HL-60/S4 treated with phorbol 12-myristate 13-acetate at 8.2 ng/mL for 4 days and 3 days (cell line): Measurements from ENCODE around the gene GTF2IRD2.
"Not testable (repeated sequence)": the region's sequence is repeated elsewhere in the genome, so short reads cannot be mapped to it uniquely, and the experiment has no call there.

Experiments
- in situ Hi-C: fragments of 300-500 bp; cut with MboI; formaldehyde crosslinking; loops from 2 replicates; pipeline ENCODE4 v1.15.0; 2022; ENCODE audit warnings: low sequenced_read_pairs

GTF2IRD2 gene

GRCh38 chr7:74788369-74789150 is 62.8 kb downstream of the GTF2IRD2 start:
- in situ Hi-C loops, result not testable (repeated sequence)

DNA sequence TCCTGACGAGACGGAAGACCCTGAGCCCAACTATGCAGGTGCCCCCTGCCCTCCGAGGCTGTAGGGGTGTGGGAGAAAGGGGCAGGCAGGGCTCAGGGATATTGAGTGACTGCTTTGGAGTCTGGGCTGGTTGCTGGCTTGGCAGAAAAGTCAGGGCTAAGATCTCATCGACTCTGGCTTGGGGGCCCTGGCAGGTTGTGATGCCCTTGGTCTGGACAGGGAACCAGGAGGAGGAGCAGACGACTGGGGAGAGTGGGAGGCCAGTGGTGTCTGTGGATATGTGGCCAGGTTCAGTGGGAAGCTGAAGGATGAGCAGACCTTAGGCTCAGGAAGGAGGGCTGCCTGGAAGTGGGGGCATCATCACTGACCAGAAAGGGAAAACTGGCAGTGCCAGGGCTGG is 67.8 kb downstream of the GTF2IRD2 start:
- in situ Hi-C loops, result not testable (repeated sequence)

DNA sequence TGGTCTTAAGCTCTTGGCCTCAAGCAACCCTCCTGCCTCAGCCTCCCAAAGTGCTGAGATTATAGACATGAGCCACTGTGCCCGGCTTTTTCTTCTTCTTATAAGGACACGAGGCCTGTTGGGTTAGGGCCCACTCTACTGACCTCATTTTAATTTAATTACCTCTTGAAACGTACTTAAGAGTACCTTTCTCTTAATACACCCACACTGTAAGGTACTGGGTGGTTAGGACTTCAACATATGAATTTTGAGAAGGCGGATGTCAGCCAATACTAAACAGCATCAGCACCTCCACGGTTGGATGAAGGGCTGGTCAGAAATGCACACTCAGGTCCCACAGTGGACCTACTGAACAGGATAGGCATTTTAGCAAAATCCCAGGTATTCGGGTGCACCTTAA is 69.7 kb downstream of the GTF2IRD2 start:
- in situ Hi-C loops, result not testable (repeated sequence)

DNA sequence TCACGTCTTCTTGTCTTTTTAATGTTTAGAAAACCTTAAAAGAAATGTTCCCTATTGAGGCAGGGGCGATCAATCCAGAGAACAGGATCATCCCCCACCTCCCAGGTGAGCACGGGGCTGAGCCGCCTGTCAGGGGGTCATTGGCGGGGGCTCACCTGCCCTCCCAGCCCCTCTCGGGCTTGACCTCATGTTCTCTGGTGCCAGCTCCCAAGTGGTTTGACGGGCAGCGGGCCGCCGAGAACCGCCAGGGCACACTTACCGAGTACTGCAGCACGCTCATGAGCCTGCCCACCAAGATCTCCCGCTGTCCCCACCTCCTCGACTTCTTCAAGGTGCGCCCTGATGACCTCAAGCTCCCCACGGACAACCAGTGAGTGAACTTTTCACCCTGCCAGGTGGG is 72.4 kb downstream of the GTF2IRD2 start:
- in situ Hi-C loops, result not testable (repeated sequence)

- in situ Hi-C loops, result not testable (repeated sequence)
Observed at GRCh38 chr7:74775111-74775510, 76.3 kb downstream of the GTF2IRD2 start.

- in situ Hi-C loops, result not testable (repeated sequence)
Observed at GRCh38 chr7:74773760-74774750, 77.3 kb downstream of the GTF2IRD2 start, which contains the start of gene NCF1. TSS of gene NCF1 (plus strand) at chr7:74774011. CDS start at chr7:74774032, 21 bp downstream.

- in situ Hi-C loops, result not testable (repeated sequence)
Observed at GRCh38 chr7:74772093-74772492, 79.3 kb downstream of the GTF2IRD2 start.

GRCh38 chr7:74770062-74770461 is 81.3 kb downstream of the GTF2IRD2 start:
- in situ Hi-C loops, result not testable (repeated sequence)

DNA sequence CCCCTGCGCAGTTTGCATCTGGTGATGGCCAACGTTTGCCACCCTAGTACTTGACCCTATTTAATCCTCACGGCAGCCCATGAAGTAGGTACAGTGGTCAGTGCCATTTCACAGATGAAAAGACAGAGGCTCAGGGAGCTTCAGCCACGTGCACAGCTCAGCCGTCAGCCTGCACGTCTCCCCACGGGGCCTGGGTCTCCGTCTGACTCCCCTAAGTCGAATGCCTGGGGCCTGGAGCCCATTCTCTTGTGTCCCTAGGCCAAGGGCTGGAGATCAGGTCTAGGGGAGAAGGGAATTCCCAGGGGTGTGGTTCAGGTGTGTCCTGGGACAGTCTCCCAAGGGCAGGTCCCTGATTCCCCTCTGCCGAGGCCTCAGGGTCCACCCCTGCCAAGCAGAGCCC is 84.4 kb downstream of the GTF2IRD2 start:
- in situ Hi-C loops, result not testable (repeated sequence)

DNA sequence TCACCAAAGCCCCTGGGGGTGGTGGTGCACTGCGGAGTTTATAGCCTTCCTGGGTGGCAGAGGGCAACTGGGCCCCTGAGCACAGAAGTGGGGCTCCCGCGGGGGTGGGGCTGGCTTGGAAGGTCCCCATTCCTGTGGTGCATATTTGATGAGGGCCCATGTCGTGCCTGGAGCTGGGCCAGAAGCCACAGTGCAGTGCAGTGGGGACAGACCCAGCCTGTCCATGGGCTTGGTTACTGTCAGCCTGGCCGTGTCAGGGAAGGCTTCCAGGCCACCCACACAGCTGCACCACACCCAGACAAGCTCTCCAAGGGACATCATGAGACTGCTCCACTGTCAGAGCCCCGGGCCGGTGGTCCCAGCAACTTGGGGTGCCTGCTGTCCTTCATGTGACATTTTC is 84.9 kb downstream of the GTF2IRD2 start:
- in situ Hi-C loops, result not testable (repeated sequence)

DNA sequence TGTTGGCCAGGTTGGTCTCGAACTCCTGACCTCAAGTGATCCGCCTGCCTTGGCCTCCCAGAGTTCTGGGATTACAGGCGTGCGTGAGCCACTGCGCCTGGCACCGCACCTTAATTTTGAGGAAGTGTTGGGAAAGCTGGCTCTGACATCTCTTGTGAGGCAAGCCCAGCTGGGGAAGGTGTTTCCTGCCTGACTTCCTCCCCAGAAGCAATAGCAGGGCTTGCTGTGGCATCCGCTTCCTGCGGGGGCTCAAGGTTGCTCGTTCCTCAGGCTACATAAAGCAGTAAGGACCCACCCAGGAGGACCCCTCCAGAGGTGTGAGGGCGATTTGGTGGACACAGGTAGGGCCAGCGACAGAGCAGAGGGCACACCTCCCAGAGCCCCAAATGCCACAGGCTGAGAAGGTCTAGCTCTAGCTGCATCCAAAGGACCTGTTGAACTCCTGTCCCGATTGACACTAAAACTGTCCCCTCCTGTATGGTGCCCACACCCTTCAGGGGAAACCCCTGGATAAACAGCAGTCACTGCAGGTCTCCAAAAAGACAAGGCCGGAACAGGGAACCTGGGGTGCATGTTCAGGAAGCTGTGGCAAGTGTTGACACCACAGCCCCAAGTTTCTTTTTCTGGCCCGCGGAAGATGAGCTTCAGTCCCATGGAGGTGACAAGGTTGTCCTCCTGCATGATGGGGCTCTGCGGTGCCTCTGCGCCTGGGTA is 86.0 kb downstream of the GTF2IRD2 start:
- in situ Hi-C loops, result not testable (repeated sequence)

DNA sequence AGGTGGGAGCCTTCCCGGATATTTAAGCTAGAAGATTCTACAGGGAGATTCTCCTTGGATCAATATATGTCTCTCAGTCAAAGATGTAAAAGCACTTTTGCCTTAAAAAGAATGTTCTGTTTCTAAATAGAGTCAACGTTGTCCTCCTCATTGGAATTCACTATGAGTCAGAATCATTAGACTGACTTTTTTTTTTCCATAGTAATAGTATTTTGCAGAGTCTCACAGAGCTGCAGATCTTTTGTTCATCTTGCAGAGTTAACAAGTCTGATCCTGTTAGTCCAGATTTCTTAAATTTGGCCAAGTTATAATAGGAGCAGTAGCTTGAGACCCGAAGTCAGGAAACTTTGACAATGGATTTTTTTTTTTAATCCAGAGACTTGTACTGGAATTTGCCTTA is 92.4 kb downstream of the GTF2IRD2 start:
- in situ Hi-C loops, result not testable (repeated sequence)

- in situ Hi-C loops, result not testable (repeated sequence)
Observed at GRCh38 chr7:74758268-74758667, 93.1 kb downstream of the GTF2IRD2 start.

GRCh38 chr7:74756673-74757072 is 94.7 kb downstream of the GTF2IRD2 start:
- in situ Hi-C loops, result not testable (repeated sequence)

DNA sequence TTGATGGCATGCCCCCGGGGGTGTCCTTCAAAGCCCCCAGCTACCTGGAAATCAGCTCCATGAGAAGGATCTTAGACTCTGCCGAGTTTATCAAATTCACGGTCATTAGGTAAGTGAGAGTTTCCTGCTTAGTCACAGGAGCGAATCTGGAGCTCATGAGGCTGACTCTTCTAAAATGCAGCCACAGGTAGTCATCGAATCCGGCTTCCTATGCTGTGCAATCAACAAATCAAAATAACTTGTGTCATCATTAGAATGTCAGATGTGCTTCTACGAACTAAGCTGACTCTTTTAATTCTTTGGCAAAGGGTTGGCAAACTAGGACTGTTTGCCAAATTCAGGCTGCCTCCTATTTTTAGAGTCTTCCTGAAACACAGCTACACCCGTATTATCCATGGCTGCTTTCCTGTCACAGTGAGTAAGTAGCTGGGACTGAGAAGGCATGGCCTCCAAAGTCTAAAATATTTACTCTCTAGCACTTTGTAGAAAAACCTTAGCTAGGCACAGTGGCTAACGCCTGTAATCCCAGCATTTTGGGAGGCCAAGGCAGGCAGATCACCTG is 97.4 kb downstream of the GTF2IRD2 start:
- in situ Hi-C loops, result not testable (repeated sequence)
